GM10266 (cell line): Measurements from ENCODE around the gene HBB.

ENCODE experiments used
- DNase-seq: peaks from one replicate; pipeline ENCODE4 v3.0.0; 2012; ENCODE audit errors: extremely low spot score
- TF ChIP-seq, protein P1 (sequence below): IDR thresholded peaks from 2 replicates; pipeline ENCODE4 v1.5.1; 2012; ENCODE audit warnings: mild to moderate bottlenecking, low read depth; ENCODE audit not compliant: control insufficient read depth, insufficient read depth; ENCODE audit errors: missing control alignments

Gene HBB

DNA sequence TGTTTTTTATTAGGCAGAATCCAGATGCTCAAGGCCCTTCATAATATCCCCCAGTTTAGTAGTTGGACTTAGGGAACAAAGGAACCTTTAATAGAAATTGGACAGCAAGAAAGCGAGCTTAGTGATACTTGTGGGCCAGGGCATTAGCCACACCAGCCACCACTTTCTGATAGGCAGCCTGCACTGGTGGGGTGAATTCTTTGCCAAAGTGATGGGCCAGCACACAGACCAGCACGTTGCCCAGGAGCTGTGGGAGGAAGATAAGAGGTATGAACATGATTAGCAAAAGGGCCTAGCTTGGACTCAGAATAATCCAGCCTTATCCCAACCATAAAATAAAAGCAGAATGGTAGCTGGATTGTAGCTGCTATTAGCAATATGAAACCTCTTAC lies 1.4 kb downstream of the HBB start:
- TF ChIP-seq, protein P1, sequence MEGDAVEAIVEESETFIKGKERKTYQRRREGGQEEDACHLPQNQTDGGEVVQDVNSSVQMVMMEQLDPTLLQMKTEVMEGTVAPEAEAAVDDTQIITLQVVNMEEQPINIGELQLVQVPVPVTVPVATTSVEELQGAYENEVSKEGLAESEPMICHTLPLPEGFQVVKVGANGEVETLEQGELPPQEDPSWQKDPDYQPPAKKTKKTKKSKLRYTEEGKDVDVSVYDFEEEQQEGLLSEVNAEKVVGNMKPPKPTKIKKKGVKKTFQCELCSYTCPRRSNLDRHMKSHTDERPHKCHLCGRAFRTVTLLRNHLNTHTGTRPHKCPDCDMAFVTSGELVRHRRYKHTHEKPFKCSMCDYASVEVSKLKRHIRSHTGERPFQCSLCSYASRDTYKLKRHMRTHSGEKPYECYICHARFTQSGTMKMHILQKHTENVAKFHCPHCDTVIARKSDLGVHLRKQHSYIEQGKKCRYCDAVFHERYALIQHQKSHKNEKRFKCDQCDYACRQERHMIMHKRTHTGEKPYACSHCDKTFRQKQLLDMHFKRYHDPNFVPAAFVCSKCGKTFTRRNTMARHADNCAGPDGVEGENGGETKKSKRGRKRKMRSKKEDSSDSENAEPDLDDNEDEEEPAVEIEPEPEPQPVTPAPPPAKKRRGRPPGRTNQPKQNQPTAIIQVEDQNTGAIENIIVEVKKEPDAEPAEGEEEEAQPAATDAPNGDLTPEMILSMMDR = no peak
- DNase-seq = no peak

DNA sequence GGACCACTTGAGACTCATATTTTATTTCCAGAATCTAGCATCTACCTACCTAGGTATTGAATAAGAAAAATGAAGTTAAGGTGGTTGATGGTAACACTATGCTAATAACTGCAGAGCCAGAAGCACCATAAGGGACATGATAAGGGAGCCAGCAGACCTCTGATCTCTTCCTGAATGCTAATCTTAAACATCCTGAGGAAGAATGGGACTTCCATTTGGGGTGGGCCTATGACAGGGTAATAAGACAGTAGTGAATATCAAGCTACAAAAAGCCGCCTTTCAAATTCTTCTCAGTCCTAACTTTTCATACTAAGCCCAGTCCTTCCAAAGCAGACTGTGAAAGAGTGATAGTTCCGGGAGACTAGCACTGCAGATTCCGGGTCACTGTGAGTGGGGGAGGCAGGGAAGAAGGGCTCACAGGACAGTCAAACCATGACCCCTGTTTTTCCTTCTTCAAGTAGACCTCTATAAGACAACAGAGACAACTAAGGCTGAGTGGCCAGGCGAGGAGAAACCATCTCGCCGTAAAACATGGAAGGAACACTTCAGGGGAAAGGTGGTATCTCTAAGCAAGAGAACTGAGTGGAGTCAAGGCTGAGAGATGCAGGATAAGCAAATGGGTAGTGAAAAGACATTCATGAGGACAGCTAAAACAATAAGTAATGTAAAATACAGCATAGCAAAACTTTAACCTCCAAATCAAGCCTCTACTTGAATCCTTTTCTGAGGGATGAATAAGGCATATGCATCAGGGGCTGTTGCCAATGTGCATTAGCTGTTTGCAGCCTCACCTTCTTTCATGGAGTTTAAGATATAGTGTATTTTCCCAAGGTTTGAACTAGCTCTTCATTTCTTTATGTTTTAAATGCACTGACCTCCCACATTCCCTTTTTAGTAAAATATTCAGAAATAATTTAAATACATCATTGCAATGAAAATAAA lies 2.1 kb downstream of the HBB start:
- TF ChIP-seq, protein P1 = no peak
- DNase-seq = no peak

DNA sequence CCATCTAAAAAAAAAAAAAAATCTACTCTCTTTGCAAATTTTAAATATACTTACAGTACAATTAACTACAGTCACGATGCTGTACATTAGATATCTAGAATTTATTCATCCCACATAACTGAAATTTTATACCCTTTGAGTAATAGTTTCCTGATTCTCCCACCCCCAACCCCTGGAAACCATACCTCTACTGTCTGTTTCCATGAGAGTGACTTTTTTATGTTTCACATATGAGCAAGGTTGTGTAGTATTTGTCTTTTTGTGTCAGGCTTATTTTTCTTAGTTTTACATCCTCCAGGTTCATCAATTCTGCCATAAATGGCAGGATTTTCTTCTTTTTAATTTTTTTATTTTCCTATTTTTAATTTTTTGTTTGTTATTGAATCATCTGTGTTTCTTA lies 3.2 kb downstream of the HBB start:
- TF ChIP-seq, protein P1 = no peak

DNA sequence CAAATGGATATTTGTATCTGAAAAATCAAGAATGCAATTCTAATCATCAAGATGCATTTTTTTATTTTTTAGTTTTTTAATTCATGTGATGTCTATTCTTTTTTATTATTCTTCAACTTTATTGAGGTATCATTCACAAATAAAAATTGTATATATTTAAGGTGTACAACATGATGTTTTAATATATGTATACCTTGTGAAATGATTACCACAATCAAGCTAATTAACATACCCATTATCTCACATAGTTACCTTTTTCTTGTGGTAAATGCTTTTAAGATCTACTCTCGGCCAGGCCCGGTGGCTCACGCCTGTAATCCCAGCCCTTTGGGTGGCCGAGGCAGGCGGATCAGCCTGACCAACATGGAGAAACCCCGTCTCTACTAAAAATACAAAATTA lies 3.7 kb downstream of the HBB start:
- no peak for DNase-seq
- TF ChIP-seq, protein P1 = no peak

More for the DNA sequence above, 3.2 kb downstream of the HBB start:
- no peak for DNase-seq

DNA sequence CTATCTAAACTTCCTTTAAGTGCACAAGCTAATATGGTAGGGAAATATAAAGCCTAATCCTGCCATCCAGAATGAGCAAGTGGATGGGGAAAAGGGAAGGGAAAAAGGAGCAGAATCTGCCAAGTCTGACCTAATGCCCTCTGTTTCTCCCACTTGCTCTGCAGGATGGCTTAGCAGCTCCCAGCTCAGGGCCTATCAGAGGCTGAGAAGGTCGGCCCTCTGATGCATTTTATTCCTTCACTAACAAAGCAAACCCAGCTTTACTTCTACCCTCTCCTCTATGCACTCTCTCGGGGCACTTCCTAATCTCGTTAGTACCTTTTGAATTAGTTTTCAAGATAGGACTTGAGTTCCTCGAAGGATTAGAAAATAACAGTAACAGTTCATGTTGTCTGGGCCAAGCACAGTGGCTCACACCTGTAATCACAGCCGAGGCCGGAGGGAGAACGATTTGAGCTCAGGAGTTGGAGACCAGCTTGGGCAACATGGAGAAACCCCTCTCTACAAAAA lies 16.4 kb downstream of the HBB start:
- DNase-seq = no peak
- TF ChIP-seq, protein P1 = no peak

DNA sequence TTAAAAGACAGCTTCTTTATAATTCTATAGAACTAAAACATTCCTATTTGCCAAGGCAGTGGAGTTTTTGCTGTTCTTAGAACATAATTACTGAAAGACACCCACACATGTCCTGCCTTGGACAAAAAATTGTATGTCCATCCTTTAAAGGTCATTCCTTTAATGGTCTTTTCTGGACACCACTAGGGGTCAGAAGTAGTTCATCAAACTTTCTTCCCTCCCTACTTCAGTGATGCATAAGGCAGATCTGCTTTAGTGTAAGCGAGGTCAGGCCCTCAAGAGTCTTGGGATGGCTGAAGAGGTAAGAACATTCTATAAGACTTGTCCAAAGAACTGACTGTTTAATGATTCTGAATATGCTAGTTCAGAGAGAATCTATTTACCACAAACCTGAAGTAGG lies 22.1 kb downstream of the HBB start:
- DNase-seq = peak; percentile 30
- TF ChIP-seq, protein P1 = peak; percentile 49

DNA sequence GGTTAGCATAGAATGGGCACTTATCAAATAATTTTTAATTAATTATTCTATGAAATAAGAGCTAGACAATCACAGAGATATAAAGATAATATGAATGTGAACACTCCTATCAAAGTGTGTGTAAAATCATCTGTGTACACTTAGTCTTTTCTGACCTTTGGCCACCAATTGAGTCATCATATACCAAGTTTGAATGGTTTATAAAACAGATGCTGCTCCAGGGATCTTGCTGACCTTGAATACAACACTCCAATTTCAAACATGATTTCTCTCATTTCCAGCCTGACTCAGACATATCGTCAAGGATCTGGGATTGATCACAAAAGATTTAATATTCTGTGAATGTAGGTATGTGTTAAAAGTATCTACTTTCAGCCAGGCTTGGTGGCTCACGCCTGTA lies 23.5 kb downstream of the HBB start:
- TF ChIP-seq, protein P1 = no peak
- no peak for DNase-seq
